AG09319 (cell line): ENCODE measurements around the gene GTF3C1.

Experiments
- DNase-seq: peaks from one replicate; pipeline ENCODE4 v3.0.0-alpha.2; 2010; ENCODE audit warnings: low read depth; ENCODE audit errors: extremely low read depth
- TF ChIP-seq, protein P1 (sequence below): IDR thresholded peaks from 2 replicates; pipeline ENCODE4 v1.5.1; 2011; ENCODE audit warnings: low read depth, mild to moderate bottlenecking, inconsistent platforms, low read length, moderate library complexity

GTF3C1 gene

DNA sequence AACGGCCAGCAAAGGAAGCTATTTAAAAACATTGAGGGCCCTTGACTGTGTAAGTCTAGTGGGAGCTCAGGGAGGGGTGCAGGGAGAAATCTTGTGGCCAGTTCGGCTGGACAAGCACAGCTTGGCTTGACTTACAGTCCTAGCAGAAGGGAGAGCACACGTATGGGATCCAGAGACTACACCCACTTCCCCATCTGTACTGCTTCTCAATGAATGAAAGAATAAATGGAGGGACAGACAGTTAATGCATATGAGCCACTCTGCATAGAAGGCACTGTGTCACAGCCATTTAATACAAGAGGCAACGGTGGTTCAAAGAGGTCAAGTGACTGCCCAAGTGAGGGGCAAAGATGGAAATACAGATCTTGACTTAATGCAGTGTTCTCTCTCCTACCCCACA is 15.5 kb downstream of the GTF3C1 start:
- TF ChIP-seq, protein P1, sequence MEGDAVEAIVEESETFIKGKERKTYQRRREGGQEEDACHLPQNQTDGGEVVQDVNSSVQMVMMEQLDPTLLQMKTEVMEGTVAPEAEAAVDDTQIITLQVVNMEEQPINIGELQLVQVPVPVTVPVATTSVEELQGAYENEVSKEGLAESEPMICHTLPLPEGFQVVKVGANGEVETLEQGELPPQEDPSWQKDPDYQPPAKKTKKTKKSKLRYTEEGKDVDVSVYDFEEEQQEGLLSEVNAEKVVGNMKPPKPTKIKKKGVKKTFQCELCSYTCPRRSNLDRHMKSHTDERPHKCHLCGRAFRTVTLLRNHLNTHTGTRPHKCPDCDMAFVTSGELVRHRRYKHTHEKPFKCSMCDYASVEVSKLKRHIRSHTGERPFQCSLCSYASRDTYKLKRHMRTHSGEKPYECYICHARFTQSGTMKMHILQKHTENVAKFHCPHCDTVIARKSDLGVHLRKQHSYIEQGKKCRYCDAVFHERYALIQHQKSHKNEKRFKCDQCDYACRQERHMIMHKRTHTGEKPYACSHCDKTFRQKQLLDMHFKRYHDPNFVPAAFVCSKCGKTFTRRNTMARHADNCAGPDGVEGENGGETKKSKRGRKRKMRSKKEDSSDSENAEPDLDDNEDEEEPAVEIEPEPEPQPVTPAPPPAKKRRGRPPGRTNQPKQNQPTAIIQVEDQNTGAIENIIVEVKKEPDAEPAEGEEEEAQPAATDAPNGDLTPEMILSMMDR = no peak
- no peak for DNase-seq

DNA sequence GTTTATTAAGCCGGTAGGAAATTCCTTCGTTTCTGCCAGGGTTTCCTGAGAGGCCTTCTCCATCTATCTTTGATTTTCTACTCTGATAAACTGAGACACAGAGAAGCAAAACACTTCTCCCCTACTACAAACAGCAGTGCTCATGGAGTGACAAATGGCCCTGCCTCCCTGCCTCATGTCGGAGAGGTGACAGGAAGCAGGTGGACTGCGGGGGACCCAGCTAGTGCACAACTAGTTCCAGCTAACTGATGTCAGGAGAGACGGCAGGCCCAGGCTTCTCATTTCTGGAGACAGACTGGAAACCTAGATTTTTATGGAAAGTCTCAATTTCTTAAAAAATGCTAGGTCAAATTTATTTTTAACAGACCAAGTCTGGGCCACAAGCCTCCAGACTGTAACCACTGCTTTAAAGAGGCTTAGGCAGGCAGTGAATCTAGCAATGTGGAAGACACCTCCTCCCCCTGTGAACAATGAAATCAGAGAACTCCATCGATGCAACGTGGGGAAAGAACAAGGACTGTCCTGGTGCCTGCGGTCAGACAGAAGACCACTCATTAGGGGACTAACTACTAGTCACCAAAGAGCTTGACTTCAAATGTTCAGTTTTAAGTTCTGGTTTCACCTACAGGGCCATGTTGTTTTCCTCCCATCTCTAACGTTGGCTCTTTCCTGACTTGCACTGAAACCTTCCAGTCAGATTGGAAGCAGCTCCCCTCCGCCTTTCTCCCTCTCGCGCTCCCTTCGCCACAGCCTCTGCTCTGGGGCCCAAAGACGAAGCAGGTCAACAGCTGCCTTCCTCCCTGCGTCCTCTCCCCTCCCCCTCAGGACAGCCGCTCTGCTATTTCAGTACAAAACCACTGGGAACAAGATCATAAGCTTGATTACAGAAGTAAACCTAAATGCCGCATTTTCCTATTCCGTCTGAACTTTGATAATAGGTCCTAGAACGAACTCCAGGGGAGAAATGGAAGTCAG is 17.6 kb downstream of the GTF3C1 start:
- DNase-seq = no peak
- TF ChIP-seq, protein P1 = no peak

- DNase-seq = no peak
- TF ChIP-seq, protein P1 = no peak
These were observed 18.5 kb downstream of the GTF3C1 start for GRCh38 chr16:27531186-27531585.

GRCh38 chr16:27529962-27530361 is 19.8 kb downstream of the GTF3C1 start:
- TF ChIP-seq, protein P1 = no peak
- no peak for DNase-seq

DNA sequence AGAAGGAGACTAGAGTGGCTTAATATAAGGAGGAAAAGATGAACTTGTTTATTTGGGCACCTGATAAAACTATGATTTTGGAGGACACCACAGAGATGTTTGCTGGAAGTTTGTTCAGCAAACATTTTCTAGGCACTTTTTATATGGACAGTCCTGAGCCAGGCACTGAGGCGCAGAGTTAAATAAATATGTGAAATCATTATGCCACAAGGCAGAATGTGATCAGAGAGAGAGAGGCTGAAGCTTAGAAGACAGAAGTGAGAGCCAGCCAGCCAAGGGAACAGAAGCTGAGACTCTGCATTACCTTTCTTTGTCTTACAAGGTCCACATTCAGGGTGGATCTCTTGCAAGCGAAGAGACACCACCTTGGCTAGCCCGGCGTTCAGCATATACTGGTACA is 21.4 kb downstream of the GTF3C1 start:
- TF ChIP-seq, protein P1 = no peak

DNA sequence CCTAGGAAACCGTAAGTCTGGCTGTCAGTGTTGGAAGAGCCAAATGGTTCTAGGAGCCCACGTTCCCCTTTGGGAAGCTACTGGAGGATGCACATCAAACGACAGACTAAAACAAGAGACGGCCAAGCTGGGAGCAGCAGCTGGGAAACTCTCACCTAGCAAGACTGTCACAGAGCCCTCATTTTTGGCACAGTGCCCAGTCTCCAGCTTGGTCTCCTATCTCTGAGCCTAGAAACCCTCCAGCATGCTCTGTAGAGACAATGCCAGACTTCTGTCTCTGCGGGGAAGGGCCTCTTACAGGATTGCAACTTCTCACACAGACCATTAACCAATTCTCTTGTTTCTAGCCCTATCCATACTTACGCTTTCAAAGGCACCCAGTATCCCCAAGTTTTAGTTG is 23.5 kb downstream of the GTF3C1 start:
- no peak for DNase-seq
- TF ChIP-seq, protein P1 = no peak

More for the DNA sequence above, 21.4 kb downstream of the GTF3C1 start:
- no peak for DNase-seq

- TF ChIP-seq, protein P1 = no peak
- DNase-seq = no peak
These were observed 27.5 kb downstream of the GTF3C1 start for GRCh38 chr16:27522173-27522707.
